Hepatocyte (in vitro differentiated cells): ENCODE measurements around the gene DSG4. TPM values are rescaled to one million over a fixed set of nuclear protein-coding genes. Genes with fewer than 3 reads are reported as not detected.

ENCODE experiments used
- DNase-seq: peaks from one replicate; pipeline ENCODE4 v3.0.0-alpha.2; 2016; ENCODE audit warnings: low spot score
- H2AFZ ChIP-seq: fragments of 200-600 bp; sonication (generic); 2 replicates; pipeline ENCODE4 v1.6.0; 2016; ENCODE audit warnings: antibody characterized with exemption, mild to moderate bottlenecking
- H3K27ac ChIP-seq: fragments of 200-600 bp; sonication (generic); 2 replicates; pipeline ENCODE4 v1.5.1; 2016; ENCODE audit warnings: mild to moderate bottlenecking
- H3K27me3 ChIP-seq: fragments of 200-600 bp; sonication (generic); 2 replicates; pipeline ENCODE4 v1.6.1; 2016
- H3K36me3 ChIP-seq: fragments of 200-600 bp; sonication (generic); replicated peaks from 2 replicates; pipeline ENCODE4 v1.5.1; 2016; ENCODE audit warnings: low read depth; ENCODE audit not compliant: insufficient read depth
- H3K4me1 ChIP-seq: fragments of 200-600 bp; sonication (generic); 2 replicates; pipeline ENCODE4 v1.5.1; 2016; ENCODE audit warnings: mild to moderate bottlenecking, moderate library complexity; ENCODE audit not compliant: insufficient read depth
- H3K4me2 ChIP-seq: fragments of 200-600 bp; sonication (generic); 2 replicates; pipeline ENCODE4 v1.6.0; 2016
- H3K4me3 ChIP-seq: fragments of 200-600 bp; sonication (generic); 2 replicates; pipeline ENCODE4 v1.5.1; 2016; ENCODE audit warnings: mild to moderate bottlenecking
- H3K79me2 ChIP-seq: fragments of 200-600 bp; sonication (generic); 2 replicates; pipeline ENCODE4 v1.6.0; 2017; ENCODE audit warnings: mild to moderate bottlenecking
- H3K9me2 ChIP-seq: fragments of 200-600 bp; sonication (generic); replicated peaks from 2 replicates; pipeline ENCODE4 v1.6.0; 2017; ENCODE audit warnings: mild to moderate bottlenecking; ENCODE audit not compliant: insufficient read depth
- H3K9me3 ChIP-seq: fragments of 200-600 bp; sonication (generic); 2 replicates; pipeline ENCODE4 v1.5.1; 2016; ENCODE audit warnings: low read depth, mild to moderate bottlenecking
- H4K20me1 ChIP-seq: fragments of 200-600 bp; sonication (generic); 2 replicates; pipeline ENCODE4 v1.6.0; 2016; ENCODE audit warnings: mild to moderate bottlenecking; ENCODE audit not compliant: insufficient read depth, poor library complexity, severe bottlenecking
- EZH2 ChIP-seq: fragments of 200-600 bp; sonication (generic); IDR thresholded peaks from 2 replicates; pipeline ENCODE4 v1.6.1; 2016; ENCODE audit warnings: antibody characterized with exemption, mild to moderate bottlenecking, borderline replicate concordance
- EZH2phosphoT487 ChIP-seq: fragments of 200-600 bp; sonication (generic); IDR thresholded peaks from one replicate; pipeline ENCODE4 v1.6.1; 2018; ENCODE audit warnings: antibody characterized with exemption, mild to moderate bottlenecking, low read depth, moderate library complexity; ENCODE audit not compliant: unreplicated experiment, severe bottlenecking
- WGBS: methylation state at CpG from one replicate; pipeline ENCODE4 v1.1.6; 2016; ENCODE audit warnings: low lambda C conversion rate; ENCODE audit errors: missing lambda C conversion rate; 5-methylcytosine and 5-hydroxymethylcytosine counted together
- polyA plus RNA-seq: library from polyadenylated mRNA; unstranded; fragments of >200 nt; fragmentation: Nextera tagmentation; extraction: Ambion mirVana; gene quantifications from 2 replicates; pipeline ENCODE4 v1.2.1, GENCODE V29; 2016
- total RNA-seq: library from RNA; depleted of rRNA; stranded (reverse); fragments of >200 nt; gene quantifications from 2 replicates; pipeline ENCODE4 v1.2.3, GENCODE V29; 2014
- TF ChIP-seq, protein P1 (sequence below): fragments of 200-600 bp; sonication (generic); IDR thresholded peaks from 2 replicates; pipeline ENCODE4 v1.5.1; 2016; ENCODE audit warnings: antibody characterized with exemption, mild to moderate bottlenecking; ENCODE audit not compliant: poor library complexity

Gene DSG4
- total and polyA plus RNA-seq, 2 experiments from 2014 or later = 0.23 to 0.41 TPM

DNA sequence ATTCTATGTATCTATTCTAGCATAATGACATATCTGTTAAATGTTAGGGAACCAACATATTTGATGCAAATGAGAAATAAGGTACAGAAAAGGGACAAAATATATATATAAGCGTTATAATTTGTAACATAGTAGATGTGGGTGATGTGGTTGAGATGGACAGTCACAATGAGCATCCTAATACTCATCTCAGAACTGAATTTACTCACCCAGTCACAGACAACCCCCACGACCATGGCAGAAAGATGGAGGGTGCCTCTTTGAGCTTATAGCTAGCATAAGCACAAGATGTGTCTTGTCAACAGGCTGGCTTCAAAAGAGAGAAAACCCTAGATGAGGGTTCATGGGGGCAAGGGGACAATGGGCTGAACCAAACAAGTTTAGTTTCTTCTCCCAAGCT is 61.8 kb downstream of the DSG4 start:
- H3K4me1 ChIP-seq = no peaks in the 10 kb centered on the region
- H3K79me2 ChIP-seq = no peaks in the 10 kb centered on the region
- no peak for DNase-seq
- no peaks in the 10 kb centered on the region for H3K9me3 ChIP-seq
- H3K4me3 ChIP-seq = no peak overlapping the region
- no peak overlapping the region for H3K4me2 ChIP-seq
- no peaks in the 10 kb centered on the region for H3K27me3 ChIP-seq
- no peaks in the 10 kb centered on the region for H3K9me2 ChIP-seq
- no peak overlapping the region for H2AFZ ChIP-seq
- H4K20me1 ChIP-seq = no peaks in the 10 kb centered on the region
- H3K36me3 ChIP-seq = no peaks in the 10 kb centered on the region
- no peak overlapping the region for H3K27ac ChIP-seq
- TF ChIP-seq EZH2 = no peak
- 79% methylated on average over 2 of the region's 2 CpGs for WGBS

GRCh38 chr18:31439807-31440325 is 63.3 kb downstream of the DSG4 start:
- Histone ChIP-seq H3K4me1 (no peaks in the 10 kb centered on the region), H3K4me3 (no peak overlapping the region), H3K9me3 (no peaks in the 10 kb centered on the region), H3K27ac (no peak overlapping the region), H3K79me2 (no peaks in the 10 kb centered on the region), H2AFZ (no peak overlapping the region), H3K9me2 (no peaks in the 10 kb centered on the region), H3K27me3 (no peaks in the 10 kb centered on the region), H3K4me2 (no peak overlapping the region), H3K36me3 (no peaks in the 10 kb centered on the region), H4K20me1 (no peaks in the 10 kb centered on the region)
- no peak for DNase-seq
- WGBS = 78% methylated on average over 6 of the region's 6 CpGs
- TF ChIP-seq EZH2 (no peak), EZH2phosphoT487 (no peak)
- TF ChIP-seq, protein P1, sequence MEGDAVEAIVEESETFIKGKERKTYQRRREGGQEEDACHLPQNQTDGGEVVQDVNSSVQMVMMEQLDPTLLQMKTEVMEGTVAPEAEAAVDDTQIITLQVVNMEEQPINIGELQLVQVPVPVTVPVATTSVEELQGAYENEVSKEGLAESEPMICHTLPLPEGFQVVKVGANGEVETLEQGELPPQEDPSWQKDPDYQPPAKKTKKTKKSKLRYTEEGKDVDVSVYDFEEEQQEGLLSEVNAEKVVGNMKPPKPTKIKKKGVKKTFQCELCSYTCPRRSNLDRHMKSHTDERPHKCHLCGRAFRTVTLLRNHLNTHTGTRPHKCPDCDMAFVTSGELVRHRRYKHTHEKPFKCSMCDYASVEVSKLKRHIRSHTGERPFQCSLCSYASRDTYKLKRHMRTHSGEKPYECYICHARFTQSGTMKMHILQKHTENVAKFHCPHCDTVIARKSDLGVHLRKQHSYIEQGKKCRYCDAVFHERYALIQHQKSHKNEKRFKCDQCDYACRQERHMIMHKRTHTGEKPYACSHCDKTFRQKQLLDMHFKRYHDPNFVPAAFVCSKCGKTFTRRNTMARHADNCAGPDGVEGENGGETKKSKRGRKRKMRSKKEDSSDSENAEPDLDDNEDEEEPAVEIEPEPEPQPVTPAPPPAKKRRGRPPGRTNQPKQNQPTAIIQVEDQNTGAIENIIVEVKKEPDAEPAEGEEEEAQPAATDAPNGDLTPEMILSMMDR = no peak

DNA sequence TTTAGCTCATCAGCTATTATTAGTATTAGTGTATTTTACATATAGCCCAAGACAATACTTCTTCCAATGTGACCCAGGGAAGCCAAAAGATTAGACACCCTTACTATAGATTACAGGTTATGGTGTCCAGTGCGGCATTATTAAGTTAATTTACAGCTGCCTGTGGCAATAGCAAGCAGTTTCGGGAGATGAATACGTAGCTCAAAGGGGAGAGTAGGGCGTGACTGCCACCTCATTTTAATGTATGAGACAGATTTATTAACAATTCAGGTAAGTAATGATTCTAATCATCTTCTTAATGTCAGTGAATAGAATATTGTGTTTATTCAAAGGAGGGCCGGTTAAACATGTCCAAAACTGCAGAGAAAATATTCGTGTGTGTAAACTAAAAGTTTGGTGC is 64.2 kb downstream of the DSG4 start:
- Histone ChIP-seq H3K4me2 (no peak overlapping the region), H4K20me1 (no peaks in the 10 kb centered on the region), H3K27ac (no peak overlapping the region), H3K27me3 (no peaks in the 10 kb centered on the region), H2AFZ (no peak overlapping the region), H3K4me1 (no peaks in the 10 kb centered on the region), H3K79me2 (no peaks in the 10 kb centered on the region), H3K9me3 (no peaks in the 10 kb centered on the region), H3K9me2 (no peaks in the 10 kb centered on the region), H3K36me3 (no peaks in the 10 kb centered on the region), H3K4me3 (no peak overlapping the region)
- WGBS = 91% methylated on average over 6 of the region's 6 CpGs
- TF ChIP-seq EZH2phosphoT487 (no peak), EZH2 (no peak)
- TF ChIP-seq, protein P1 = no peak
- no peak for DNase-seq

DNA sequence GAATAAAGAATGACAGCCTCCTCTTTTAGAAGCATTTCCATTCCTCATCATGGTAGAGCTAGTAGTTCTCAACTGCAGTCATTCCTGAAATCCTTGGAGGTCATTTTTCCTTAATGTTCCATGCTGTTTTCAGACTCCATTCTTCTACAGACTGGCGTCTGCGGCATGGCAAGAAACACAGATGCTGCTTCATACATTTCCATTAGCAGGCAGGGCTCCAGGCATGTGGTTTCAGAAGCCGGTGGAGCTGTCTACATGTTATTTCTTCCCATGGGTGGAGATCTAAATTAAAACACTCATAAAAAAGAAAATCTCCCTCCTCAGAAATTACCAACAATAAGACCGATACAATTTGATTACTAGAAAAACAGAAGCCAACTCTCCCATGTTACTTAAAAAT is 64.9 kb downstream of the DSG4 start:
- H4K20me1 ChIP-seq = no peaks in the 10 kb centered on the region
- no peak for DNase-seq

More for the DNA sequence above, 64.9 kb downstream of the DSG4 start:
- H3K4me3 ChIP-seq = no peak overlapping the region
- TF ChIP-seq, protein P1 = no peak
- no peaks in the 10 kb centered on the region for H3K27me3 ChIP-seq
- 90% methylated on average over 4 of the region's 4 CpGs for WGBS
- H3K4me2 ChIP-seq = no peak overlapping the region
- H2AFZ ChIP-seq = no peak overlapping the region
- no peak overlapping the region for H3K27ac ChIP-seq
- no peaks in the 10 kb centered on the region for H3K9me2 ChIP-seq
- no peaks in the 10 kb centered on the region for H3K36me3 ChIP-seq
- no peaks in the 10 kb centered on the region for H3K79me2 ChIP-seq
- H3K9me3 ChIP-seq = no peaks in the 10 kb centered on the region
- no peaks in the 10 kb centered on the region for H3K4me1 ChIP-seq
